Adrenal gland (tissue), 5 donors: ENCODE results near the gene RNF41.

Source experiments
- CTCF ChIP-seq, 6 experiments: fragments of 450-650 bp in 4 of 6; fragments of 200-600 bp in 2 of 6; sonication (generic) in 1 of 6; IDR thresholded peaks; 1 replicate in 5 of 6; 2 replicates in 1 of 6; pipeline versions ENCODE4 v1.5.1 to v1.8.0; 2016 to 2021; ENCODE audit warnings: antibody characterized with exemption in 6 of 6, mild to moderate bottlenecking in 2 of 6, moderate library complexity in 1 of 6
- POLR2A ChIP-seq, 2 donors: fragments of 450-650 bp; IDR thresholded peaks; one replicate each; pipeline ENCODE4 v1.6.1; 2017; ENCODE audit warnings: antibody characterized with exemption in 2 of 2, mild to moderate bottlenecking in 2 of 2, moderate library complexity in 1 of 2
- donor health status: DM: no; HTN: no; CAD: no.

GRCh38 chr12:56222531-56222895 lies 791 bp upstream of the RNF41 start:
- TF ChIP-seq CTCF (IDR thresholded peaks at IDR 0.05) (no peak), POLR2A (IDR thresholded peaks at IDR 0.05) (no peak)
